Spleen (tissue), 7 donors: ENCODE results near the gene RAB40C.

Source experiments
- POLR2AphosphoS5 ChIP-seq, 3 donors: sonication (generic); formaldehyde crosslinking; IDR thresholded peaks; one replicate each; pipeline ENCODE4 v1.5.1; 2017; ENCODE audit warnings: antibody characterized with exemption in 3 of 3
- TF ChIP-seq, protein P1 (sequence below), 11 experiments: fragments of 200-600 bp in 7 of 11; fragments of 450-650 bp in 4 of 11; sonication (generic) in 4 of 11; IDR thresholded peaks in 8 of 11; conservative IDR thresholded peaks in 3 of 11; 1 replicate in 7 of 11; 2 replicates in 4 of 11; pipeline versions ENCODE4 v1.4.0 to v1.8.0; 2016 to 2021; ENCODE audit warnings: antibody characterized with exemption in 11 of 11, inconsistent platforms in 4 of 11, mild to moderate bottlenecking in 1 of 11
- donor health status: DM: no; HTN: no; CAD: no; lungs with moderate emphysema.
- donor health status: DM: no; HTN: no; CAD: no.
- donor health status: DM: no; HTN: no; CAD: no.

DNA sequence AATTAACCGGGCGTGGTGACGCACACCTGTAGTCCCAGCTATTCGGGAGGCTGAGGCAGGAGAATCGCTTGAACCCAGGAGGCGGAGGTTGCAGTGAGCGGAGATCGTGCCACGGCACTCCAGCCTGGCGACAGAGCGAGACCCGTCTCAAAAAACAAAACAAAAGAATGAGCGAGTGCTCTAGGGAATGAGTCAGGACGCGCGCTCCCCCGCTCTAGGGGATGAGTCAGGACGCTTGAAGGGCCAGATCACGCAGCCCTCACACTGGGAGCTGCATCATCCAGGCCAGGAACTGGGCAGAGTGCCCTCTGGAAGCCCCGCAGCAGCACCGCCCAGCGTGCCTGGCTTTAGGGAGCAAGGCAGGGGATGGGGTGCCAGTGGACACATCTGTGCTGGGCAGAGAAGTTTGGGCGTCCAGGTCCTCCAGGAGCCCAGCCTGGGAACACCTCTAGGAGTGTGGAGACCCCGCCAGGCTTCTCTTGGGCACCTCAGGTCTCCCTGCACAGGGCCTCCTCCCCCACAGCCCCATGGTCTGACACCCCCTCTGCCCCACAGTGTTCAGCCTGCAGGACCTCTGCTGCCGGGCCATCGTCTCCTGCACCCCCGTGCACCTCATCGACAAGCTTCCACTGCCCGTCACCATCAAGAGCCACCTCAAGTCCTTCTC, 37.1 kb downstream of the RAB40C start:
- TF ChIP-seq, protein P1, sequence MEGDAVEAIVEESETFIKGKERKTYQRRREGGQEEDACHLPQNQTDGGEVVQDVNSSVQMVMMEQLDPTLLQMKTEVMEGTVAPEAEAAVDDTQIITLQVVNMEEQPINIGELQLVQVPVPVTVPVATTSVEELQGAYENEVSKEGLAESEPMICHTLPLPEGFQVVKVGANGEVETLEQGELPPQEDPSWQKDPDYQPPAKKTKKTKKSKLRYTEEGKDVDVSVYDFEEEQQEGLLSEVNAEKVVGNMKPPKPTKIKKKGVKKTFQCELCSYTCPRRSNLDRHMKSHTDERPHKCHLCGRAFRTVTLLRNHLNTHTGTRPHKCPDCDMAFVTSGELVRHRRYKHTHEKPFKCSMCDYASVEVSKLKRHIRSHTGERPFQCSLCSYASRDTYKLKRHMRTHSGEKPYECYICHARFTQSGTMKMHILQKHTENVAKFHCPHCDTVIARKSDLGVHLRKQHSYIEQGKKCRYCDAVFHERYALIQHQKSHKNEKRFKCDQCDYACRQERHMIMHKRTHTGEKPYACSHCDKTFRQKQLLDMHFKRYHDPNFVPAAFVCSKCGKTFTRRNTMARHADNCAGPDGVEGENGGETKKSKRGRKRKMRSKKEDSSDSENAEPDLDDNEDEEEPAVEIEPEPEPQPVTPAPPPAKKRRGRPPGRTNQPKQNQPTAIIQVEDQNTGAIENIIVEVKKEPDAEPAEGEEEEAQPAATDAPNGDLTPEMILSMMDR (IDR thresholded peaks at IDR 0.05 in 8 of 11, conservative IDR thresholded peaks at IDR 0.05 in 3 of 11) = no peak
- no peak for TF ChIP-seq POLR2AphosphoS5 (IDR thresholded peaks at IDR 0.05)
